PFSK-1 (cell line): Measurements from ENCODE around the gene ERP27.

Experiments
- POLR2AphosphoS5 ChIP-seq: IDR thresholded peaks from 2 replicates; pipeline ENCODE4 v1.6.1; 2012; ENCODE audit warnings: low read depth, mild to moderate bottlenecking, control low read depth, low read length, moderate library complexity
- REST ChIP-seq, 2 experiments: IDR thresholded peaks; 2 replicates each; pipeline versions ENCODE4 v1.6.1 to v1.8.0; 2011 to 2012; ENCODE audit warnings: low read depth in 2 of 2, low read length in 2 of 2, control low read depth in 1 of 2, inconsistent platforms in 1 of 2, mild to moderate bottlenecking in 1 of 2, moderate library complexity in 1 of 2; ENCODE audit not compliant: insufficient read depth in 1 of 2
- TAF1 ChIP-seq: IDR thresholded peaks from 2 replicates; pipeline ENCODE4 v1.6.1; 2012; ENCODE audit warnings: low read length, control low read depth, borderline replicate concordance; ENCODE audit not compliant: insufficient read depth

GRCh38 chr12:14921218-14921617, 17.1 kb downstream of the ERP27 start:
- TF ChIP-seq POLR2AphosphoS5 (no peak), TAF1 (no peak), REST (IDR thresholded peaks at IDR 0.05; ENCODE audit: insufficient read depth in 1 of 2, low read depth in 2 of 2, low read length in 2 of 2) (no peak)
